Endothelial cell of umbilical vein (primary cell): ENCODE results near the gene ARMCX6.

ENCODE experiments used
- CTCF ChIP-seq, 2 donors: IDR thresholded peaks; 1 replicate in 1 of 2; 2 replicates in 1 of 2; pipeline ENCODE4 v1.5.1; 2011; ENCODE audit warnings: low read length in 2 of 2, mild to moderate bottlenecking in 2 of 2, moderate library complexity in 2 of 2, control low read depth in 1 of 2, inconsistent platforms in 1 of 2, low read depth in 1 of 2; ENCODE audit not compliant: insufficient read depth in 1 of 2; ENCODE audit errors: extremely low read depth in 1 of 2
- POLR2AphosphoS5 ChIP-seq: IDR thresholded peaks from 2 replicates; pipeline ENCODE4 v1.6.1; 2012; ENCODE audit warnings: low read depth, mild to moderate bottlenecking, control low read depth, low read length, moderate library complexity; ENCODE audit not compliant: insufficient read depth

DNA sequence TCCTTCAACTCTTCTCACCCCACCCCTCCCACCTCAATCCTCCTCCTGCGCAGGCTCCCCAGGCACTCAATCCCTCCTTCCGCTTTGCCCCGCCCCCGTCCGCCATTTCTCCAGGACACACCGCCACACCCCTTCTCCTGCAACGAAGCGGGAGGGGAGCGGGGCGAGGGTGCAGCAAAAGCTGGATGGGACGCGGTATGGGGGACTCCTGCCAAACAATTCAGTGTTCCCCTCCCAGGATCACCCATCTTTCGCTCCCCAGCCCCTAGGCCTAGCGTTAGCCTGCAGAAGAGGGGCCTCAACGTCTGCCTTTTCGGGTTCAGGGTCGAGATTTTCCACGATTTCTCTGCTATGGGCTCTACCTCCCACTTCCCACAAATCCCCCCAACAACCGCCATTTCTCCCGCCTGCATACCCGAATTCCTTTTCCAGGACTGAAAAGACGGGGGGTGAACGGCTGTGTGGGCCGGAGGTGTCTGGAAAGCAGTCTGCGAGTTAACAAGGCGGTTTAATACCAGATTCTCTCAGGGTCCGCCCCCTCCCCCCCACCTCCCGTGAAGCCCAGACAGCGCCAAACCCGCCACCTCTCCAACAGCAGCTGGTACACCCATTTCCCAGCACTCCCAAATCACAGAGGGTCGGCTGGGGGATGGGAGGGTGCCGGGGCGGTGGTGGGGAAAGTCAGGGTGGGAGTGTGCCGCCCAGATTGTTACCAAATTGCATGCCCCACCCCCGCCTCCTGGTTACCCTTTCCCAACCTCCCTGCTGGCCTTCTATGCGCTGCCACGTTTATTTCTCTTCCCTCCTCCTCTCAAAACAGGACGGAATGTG lies 41.1 kb upstream of the ARMCX6 start:
- TF ChIP-seq CTCF (IDR thresholded peaks at IDR 0.05; ENCODE audit: extremely low read depth in 1 of 2, insufficient read depth in 1 of 2, low read depth in 1 of 2, low read length in 2 of 2) (no peak), POLR2AphosphoS5 (no peak)
